Keratinocyte (primary cell): Measurements from ENCODE around the gene CASP10. TPM values are rescaled to one million over a fixed set of nuclear protein-coding genes. Genes with fewer than 3 reads are reported as not detected.

ENCODE experiments used
- DNase-seq: peaks from one replicate; pipeline ENCODE4 v3.0.0-alpha.2; 2011; ENCODE audit warnings: low read depth, missing footprints, low spot score
- FAIRE-seq: peaks from 2 replicates; lab custom pipeline; 2011; peaks lifted over from hg19 to GRCh38; lab: Jason Lieb, UNC
- H2AFZ ChIP-seq: 2 replicates; pipeline ENCODE4 v1.6.0; 2012; ENCODE audit warnings: low read length, control low read depth, inconsistent platforms; ENCODE audit not compliant: control insufficient read depth
- H3K27ac ChIP-seq: 2 replicates; pipeline ENCODE4 v1.5.1; 2011; ENCODE audit warnings: low read length; ENCODE audit not compliant: control insufficient read depth, insufficient read depth
- H3K27me3 ChIP-seq: 3 replicates; pipeline ENCODE4 v1.6.0; 2011; ENCODE audit warnings: low read length; ENCODE audit not compliant: control insufficient read depth, insufficient read depth; ENCODE audit errors: extremely low read depth
- H3K36me3 ChIP-seq, 2 experiments: 2 replicates in 1 of 2; 3 replicates in 1 of 2; pipeline ENCODE4 v1.5.1; 2011; ENCODE audit warnings: low read length in 2 of 2, mild to moderate bottlenecking in 1 of 2; ENCODE audit not compliant: control insufficient read depth in 2 of 2, insufficient read depth in 2 of 2; ENCODE audit errors: extremely low read depth in 1 of 2
- H3K4me1 ChIP-seq: 3 replicates; pipeline ENCODE4 v1.5.1; 2011; ENCODE audit warnings: low read length; ENCODE audit not compliant: control insufficient read depth, insufficient read depth; ENCODE audit errors: extremely low read depth
- H3K4me2 ChIP-seq: 3 replicates; pipeline ENCODE4 v1.6.0; 2011; ENCODE audit warnings: low read depth, low read length; ENCODE audit not compliant: control insufficient read depth, insufficient read depth; ENCODE audit errors: extremely low read depth
- H3K4me3 ChIP-seq, 3 experiments: fragments of 200-600 bp in 1 of 3; sonication (generic) in 1 of 3; 2 replicates in 2 of 3; 3 replicates in 1 of 3; pipeline ENCODE4 v1.5.1; 2011 to 2016; ENCODE audit warnings: low read length in 3 of 3, mild to moderate bottlenecking in 3 of 3, control low read depth in 2 of 3, inconsistent platforms in 1 of 3, low read depth in 1 of 3, mixed read lengths in 1 of 3, mixed run types in 1 of 3, moderate library complexity in 1 of 3; ENCODE audit not compliant: control insufficient read depth in 2 of 3, insufficient read depth in 2 of 3; ENCODE audit errors: extremely low read depth in 1 of 3
- H3K79me2 ChIP-seq: 2 replicates; pipeline ENCODE4 v1.6.0; 2012; ENCODE audit warnings: low read length; ENCODE audit not compliant: control insufficient read depth, insufficient read depth
- H3K9ac ChIP-seq: 3 replicates; pipeline ENCODE4 v1.6.0; 2011; ENCODE audit warnings: low read length; ENCODE audit not compliant: control insufficient read depth, insufficient read depth; ENCODE audit errors: extremely low read depth
- H3K9me1 ChIP-seq: 3 replicates; pipeline ENCODE4 v1.6.0; 2011; ENCODE audit warnings: low read length; ENCODE audit not compliant: control insufficient read depth, insufficient read depth; ENCODE audit errors: extremely low read depth
- H3K9me3 ChIP-seq: 2 replicates; pipeline ENCODE4 v1.5.1; 2012; ENCODE audit warnings: low read depth, low read length; ENCODE audit not compliant: control insufficient read depth
- H4K20me1 ChIP-seq: 3 replicates; pipeline ENCODE4 v1.6.0; 2011; ENCODE audit warnings: low read length; ENCODE audit not compliant: control insufficient read depth, insufficient read depth; ENCODE audit errors: extremely low read depth
- CTCF ChIP-seq, 3 experiments: IDR thresholded peaks in 1 of 3; conservative IDR thresholded peaks in 1 of 3; optimal IDR thresholded peaks in 1 of 3; 2 replicates in 2 of 3; 3 replicates in 1 of 3; pipeline versions ENCODE3 to v1.5.1; 2011; ENCODE audit warnings: low read length in 3 of 3, mild to moderate bottlenecking in 3 of 3, moderate library complexity in 2 of 3, control low read depth in 1 of 3, inconsistent platforms in 1 of 3; ENCODE audit not compliant: insufficient read depth in 2 of 3; ENCODE audit errors: extremely low read depth in 1 of 3
- EZH2 ChIP-seq: IDR thresholded peaks from one replicate; pipeline ENCODE4 v1.6.1; 2012; ENCODE audit warnings: inconsistent platforms, mild to moderate bottlenecking, low read length, moderate library complexity
- dilution Hi-C: fragments of 300-500 bp; cut with MboI; formaldehyde crosslinking; loops from one replicate; pipeline ENCODE4 v1.7.0; 2020; ENCODE audit warnings: low sequenced_read_pairs; ENCODE audit not compliant: extremely low pct_ligation_motif_present
- polyA plus RNA-seq, 5 experiments: library from polyadenylated mRNA; depleted of rRNA in 3 of 5; stranded (reverse) in 3 of 5; stranded (forward) in 1 of 5; unstranded in 1 of 5; fragments of >200 nt; gene quantifications; 1 replicate in 1 of 5; 2 replicates in 3 of 5; 3 replicates in 1 of 5; pipeline versions ENCODE4 v1.2.1 to v1.2.3, GENCODE V29; 2011 to 2012; ENCODE audit warnings: missing spikeins in 2 of 5, low read depth in 1 of 5, low replicate concordance in 1 of 5

CASP10 gene
- polyA plus RNA-seq, 1 donor (not counting 4 experiments of a cell fraction or from before 2014, with no cell fraction given), result 7.1 TPM

- H4K20me1 ChIP-seq, result no peaks in the 10 kb centered on the region
- no peaks in the 10 kb centered on the region for H3K36me3 ChIP-seq
- peaks cover 4% of the 10 kb centered on the region for H3K4me1 ChIP-seq
- H3K27me3 ChIP-seq, result no peaks in the 10 kb centered on the region
- TF ChIP-seq CTCF (optimal IDR thresholded peaks at IDR 0.05 in 1 of 3, IDR thresholded peaks at IDR 0.05 in 1 of 3, conservative IDR thresholded peaks at IDR 0.05 in 1 of 3; ENCODE audit: extremely low read depth in 1 of 3, insufficient read depth in 2 of 3, low read length in 3 of 3), result no peak
- TF ChIP-seq EZH2, result no peak
- dilution Hi-C loops, result no loop called here
- H3K9me3 ChIP-seq, result no peaks in the 10 kb centered on the region
- FAIRE-seq (no peak), DNase-seq (no peak)
- H3K79me2 ChIP-seq, result no peaks in the 10 kb centered on the region
- no peak overlapping the region for H3K9ac ChIP-seq
- no peak overlapping the region for H3K4me2 ChIP-seq
- no peaks in the 10 kb centered on the region for H3K9me1 ChIP-seq
- H3K4me3 ChIP-seq, result no peak overlapping the region
- H2AFZ ChIP-seq, result no peak overlapping the region
- H3K27ac ChIP-seq, result no peak overlapping the region
Observed at GRCh38 chr2:201218780-201219179, 35.8 kb downstream of the CASP10 start.

- Histone ChIP-seq H3K27ac (no peak overlapping the region), H3K79me2 (no peaks in the 10 kb centered on the region), H3K4me1 (peaks cover 4% of the 10 kb centered on the region), H3K36me3 (no peaks in the 10 kb centered on the region), H3K9ac (no peak overlapping the region), H3K9me3 (no peaks in the 10 kb centered on the region), H3K9me1 (no peaks in the 10 kb centered on the region), H3K27me3 (no peaks in the 10 kb centered on the region), H3K4me3 (no peak overlapping the region), H4K20me1 (no peaks in the 10 kb centered on the region), H2AFZ (no peak overlapping the region), H3K4me2 (no peak overlapping the region)
- DNase-seq, result no peak
- dilution Hi-C loops, result no loop called here
- no peak for TF ChIP-seq EZH2
- no peak for TF ChIP-seq CTCF (optimal IDR thresholded peaks at IDR 0.05 in 1 of 3, IDR thresholded peaks at IDR 0.05 in 1 of 3, conservative IDR thresholded peaks at IDR 0.05 in 1 of 3; ENCODE audit: extremely low read depth in 1 of 3, insufficient read depth in 2 of 3, low read length in 3 of 3)
- no peak for FAIRE-seq
Observed at GRCh38 chr2:201219328-201220096, 36.6 kb downstream of the CASP10 start.
